Smooth muscle cell (in vitro differentiated cells): Measurements from ENCODE around the gene ZCCHC2. TPM values are rescaled to one million over a fixed set of nuclear protein-coding genes. Genes with fewer than 3 reads are reported as not detected.

Source experiments
- DNase-seq: peaks from one replicate; lab custom pipeline; 2025; ENCODE audit not compliant: unreplicated experiment; lab: John Stamatoyannopoulos, UW
- H2AFZ ChIP-seq: fragments of 200-600 bp; sonication (generic); 2 replicates; pipeline ENCODE4 v1.6.0; 2016; ENCODE audit warnings: antibody characterized with exemption, low read depth, mild to moderate bottlenecking
- H3F3A ChIP-seq: fragments of 200-600 bp; sonication (generic); 2 replicates; pipeline ENCODE4 v1.6.0; 2017; ENCODE audit warnings: antibody characterized with exemption, low read depth
- H3K27ac ChIP-seq: fragments of 200-600 bp; sonication (generic); 2 replicates; pipeline ENCODE4 v1.5.1; 2016; ENCODE audit warnings: low read depth, mild to moderate bottlenecking
- H3K27me3 ChIP-seq: fragments of 200-600 bp; sonication (generic); 2 replicates; pipeline ENCODE4 v1.6.1; 2016; ENCODE audit warnings: low read depth, mild to moderate bottlenecking
- H3K36me3 ChIP-seq: fragments of 200-600 bp; sonication (generic); 2 replicates; pipeline ENCODE4 v1.5.1; 2016; ENCODE audit warnings: low read depth
- H3K4me1 ChIP-seq: fragments of 200-600 bp; sonication (generic); 2 replicates; pipeline ENCODE4 v1.5.1; 2016; ENCODE audit warnings: low read depth
- H3K4me2 ChIP-seq: fragments of 200-600 bp; sonication (generic); 2 replicates; pipeline ENCODE4 v1.6.0; 2016; ENCODE audit warnings: mild to moderate bottlenecking
- H3K4me3 ChIP-seq: fragments of 200-600 bp; sonication (generic); 2 replicates; pipeline ENCODE4 v1.5.1; 2016; ENCODE audit warnings: mild to moderate bottlenecking
- H3K79me2 ChIP-seq: fragments of 200-600 bp; sonication (generic); 2 replicates; pipeline ENCODE4 v1.6.0; 2016; ENCODE audit warnings: low read depth, mild to moderate bottlenecking
- H3K9ac ChIP-seq: fragments of 200-600 bp; sonication (generic); 2 replicates; pipeline ENCODE4 v1.6.0; 2016; ENCODE audit warnings: low read depth
- H3K9me3 ChIP-seq: fragments of 200-600 bp; sonication (generic); replicated peaks from 2 replicates; pipeline ENCODE4 v1.5.1; 2016; ENCODE audit warnings: low read depth
- H4K20me1 ChIP-seq: fragments of 200-600 bp; sonication (generic); 2 replicates; pipeline ENCODE4 v1.6.0; 2016; ENCODE audit warnings: low read depth
- CTCF ChIP-seq: fragments of 200-600 bp; sonication (generic); IDR thresholded peaks from 2 replicates; pipeline ENCODE4 v1.5.1; 2017; ENCODE audit warnings: borderline replicate concordance, mild to moderate bottlenecking, antibody characterized with exemption; ENCODE audit not compliant: insufficient read depth, poor library complexity, severe bottlenecking
- WGBS: methylation state at CpG from one replicate; pipeline ENCODE4 v1.1.7; 2016; ENCODE audit warnings: low lambda C conversion rate; 5-methylcytosine and 5-hydroxymethylcytosine counted together
- polyA plus RNA-seq: library from polyadenylated mRNA; unstranded; fragments of >200 nt; fragmentation: Nextera tagmentation; extraction: Ambion mirVana; gene quantifications from 2 replicates; pipeline ENCODE4 v1.2.1, GENCODE V29; 2016
- total RNA-seq: library from RNA; depleted of rRNA; stranded (reverse); fragments of >200 nt; gene quantifications from 2 replicates; pipeline ENCODE4 v1.2.3, GENCODE V29; 2014

ZCCHC2 gene
- total and polyA plus RNA-seq, 2 experiments from 2014 or later = 0.74 to 8.1 TPM

- Histone ChIP-seq H4K20me1 (no peaks in the 10 kb centered on the region), H3K4me1 (peaks cover 23% of the 10 kb centered on the region), H3K9me3 (no peaks in the 10 kb centered on the region), H3K27me3 (no peaks in the 10 kb centered on the region), H3K79me2 (no peaks in the 10 kb centered on the region), H3K27ac (no peak overlapping the region), H3K36me3 (no peaks in the 10 kb centered on the region), H3K4me3 (peak overlapping the region; percentile 22), H3K9ac (no peak overlapping the region), H3K4me2 (peak overlapping the region; percentile 81), H2AFZ (peak overlapping the region; percentile 72), H3F3A (no peaks in the 10 kb centered on the region)
- WGBS = 19% methylated on average over 24 of the region's 24 CpGs
- no peak for TF ChIP-seq CTCF
- DNase-seq = no peak
These were observed 88.0 kb downstream of the ZCCHC2 start for GRCh38 chr18:62610701-62611411.

- no peaks in the 10 kb centered on the region for H3K79me2 ChIP-seq
- 53% methylated on average over 32 of the region's 32 CpGs for WGBS
- H3K27me3 ChIP-seq = no peaks in the 10 kb centered on the region
- H3K27ac ChIP-seq = no peak overlapping the region
- H3K4me1 ChIP-seq = peaks cover 21% of the 10 kb centered on the region
- H3K36me3 ChIP-seq = no peaks in the 10 kb centered on the region
- no peaks in the 10 kb centered on the region for H3F3A ChIP-seq
- no peak for DNase-seq
- peak overlapping the region; percentile 22 for H3K4me3 ChIP-seq
- peak overlapping the region; percentile 81 for H3K4me2 ChIP-seq
- H3K9me3 ChIP-seq = no peaks in the 10 kb centered on the region
- no peak for TF ChIP-seq CTCF
- peak overlapping the region; percentile 8 for H2AFZ ChIP-seq
- H4K20me1 ChIP-seq = no peaks in the 10 kb centered on the region
- H3K9ac ChIP-seq = no peak overlapping the region
These were observed 88.8 kb downstream of the ZCCHC2 start for GRCh38 chr18:62611453-62612288.

- DNase-seq = no peak
- H3K27me3 ChIP-seq = peaks cover 1% of the 10 kb centered on the region
- H4K20me1 ChIP-seq = no peaks in the 10 kb centered on the region
- WGBS = 87% methylated on average over 4 of the region's 4 CpGs
- no peak for TF ChIP-seq CTCF
- H3K4me1 ChIP-seq = peaks cover 21% of the 10 kb centered on the region
- H3K79me2 ChIP-seq = no peaks in the 10 kb centered on the region
- H3K9me3 ChIP-seq = no peaks in the 10 kb centered on the region
- H3K4me2 ChIP-seq = no peak overlapping the region
- no peak overlapping the region for H3K27ac ChIP-seq
- no peaks in the 10 kb centered on the region for H3F3A ChIP-seq
- H2AFZ ChIP-seq = no peak overlapping the region
- H3K36me3 ChIP-seq = no peaks in the 10 kb centered on the region
- H3K9ac ChIP-seq = no peak overlapping the region
- no peak overlapping the region for H3K4me3 ChIP-seq
These were observed 89.4 kb downstream of the ZCCHC2 start for GRCh38 chr18:62612289-62612645.
